Activated T-cell treated with anti-CD3 and anti-CD28 coated beads, Interleukin-2, amount 50 U/mL, for 72 hours (primary cell): ENCODE results near the gene THOC7. TPM values are rescaled to one million over a fixed set of nuclear protein-coding genes. Genes with fewer than 3 reads are reported as not detected.

Experiments
- ATAC-seq, 2 donors: fragments of 150-1000 bp; cut with Tn5 transposase; replicated peaks in 1 of 2; 2 replicates each; pipeline ENCODE4 v1.10.0; 2021; ENCODE audit warnings: moderate library complexity in 2 of 2, mild to moderate bottlenecking in 1 of 2
- DNase-seq, 2 donors: peaks; one replicate each; pipeline ENCODE4 v3.0.0; 2021 to 2022; ENCODE audit warnings: mixed read lengths in 1 of 2
- H3K27ac Mint-ChIP-seq: one replicate; pipeline ENCODE4 v1.8.0; 2022; ENCODE audit warnings: mild to moderate bottlenecking, moderate library complexity, mixed read lengths
- H3K27me3 Mint-ChIP-seq: one replicate; pipeline ENCODE4 v1.8.0; 2022; ENCODE audit warnings: low read depth, mixed read lengths
- H3K36me3 Mint-ChIP-seq, 2 donors: one replicate each; pipeline ENCODE4 v1.8.0; 2022; ENCODE audit warnings: mixed read lengths in 2 of 2, mild to moderate bottlenecking in 1 of 2; ENCODE audit not compliant: insufficient read depth in 2 of 2
- H3K4me1 Mint-ChIP-seq: one replicate; pipeline ENCODE4 v1.8.0; 2022; ENCODE audit warnings: low read depth, mixed read lengths
- H3K4me3 Mint-ChIP-seq, 2 donors: one replicate each; pipeline ENCODE4 v1.8.0; 2022; ENCODE audit warnings: mild to moderate bottlenecking in 2 of 2, mixed read lengths in 2 of 2, moderate library complexity in 2 of 2
- H3K9me3 Mint-ChIP-seq, 2 donors: one replicate each; pipeline ENCODE4 v1.8.0; 2022; ENCODE audit warnings: mixed read lengths in 2 of 2
- total RNA-seq, 2 donors: library from RNA; stranded (reverse); gene quantifications; one replicate each; pipeline ENCODE4 v1.2.3, GENCODE V29; 2022

THOC7 gene
- 10 to 100 TPM; 79.0 to 80.9 TPM for total RNA-seq

GRCh38 chr3:63863150-63864007 lies at the start of gene THOC7, which contains the start of gene ATXN7:
THOC7 (minus strand) TSS chr3:63863805; CDS start chr3:63863790, 15 bp downstream.
ATXN7 (plus strand) TSS chr3:63863867; CDS start chr3:63912599, 48,732 bp downstream.
- Mint-ChIP-seq H3K27me3 (no peaks in the 10 kb centered on the region), H3K27ac (peak within 1 kb of the TSS; percentile 96), H3K9me3 (no peaks in the 10 kb centered on the region), H3K36me3 (peaks cover 8 to 15% of the 10 kb centered on the region in 2 donors), H3K4me1 (peaks cover 69% of the 10 kb centered on the region), H3K4me3 (peak within 1 kb of the TSS; percentile 92 to 97)
- DNase-seq: peak; percentile 73 to 77
- peak; percentile 83 to 89 for ATAC-seq

- H3K4me3 Mint-ChIP-seq: peak overlapping the region; percentile 86 to 90
- H3K4me1 Mint-ChIP-seq: peaks cover 47% of the 10 kb centered on the region
- H3K27ac Mint-ChIP-seq: peak overlapping the region; percentile 84
- H3K36me3 Mint-ChIP-seq: peaks cover 6 to 16% of the 10 kb centered on the region in 2 donors
- H3K27me3 Mint-ChIP-seq: no peaks in the 10 kb centered on the region
- no peaks in the 10 kb centered on the region for H3K9me3 Mint-ChIP-seq
- DNase-seq: peak; percentile 61 to 62
- ATAC-seq: peak; percentile 23 to 40
These were observed 49.4 kb upstream of the THOC7 start for GRCh38 chr3:63912768-63913588.

DNA sequence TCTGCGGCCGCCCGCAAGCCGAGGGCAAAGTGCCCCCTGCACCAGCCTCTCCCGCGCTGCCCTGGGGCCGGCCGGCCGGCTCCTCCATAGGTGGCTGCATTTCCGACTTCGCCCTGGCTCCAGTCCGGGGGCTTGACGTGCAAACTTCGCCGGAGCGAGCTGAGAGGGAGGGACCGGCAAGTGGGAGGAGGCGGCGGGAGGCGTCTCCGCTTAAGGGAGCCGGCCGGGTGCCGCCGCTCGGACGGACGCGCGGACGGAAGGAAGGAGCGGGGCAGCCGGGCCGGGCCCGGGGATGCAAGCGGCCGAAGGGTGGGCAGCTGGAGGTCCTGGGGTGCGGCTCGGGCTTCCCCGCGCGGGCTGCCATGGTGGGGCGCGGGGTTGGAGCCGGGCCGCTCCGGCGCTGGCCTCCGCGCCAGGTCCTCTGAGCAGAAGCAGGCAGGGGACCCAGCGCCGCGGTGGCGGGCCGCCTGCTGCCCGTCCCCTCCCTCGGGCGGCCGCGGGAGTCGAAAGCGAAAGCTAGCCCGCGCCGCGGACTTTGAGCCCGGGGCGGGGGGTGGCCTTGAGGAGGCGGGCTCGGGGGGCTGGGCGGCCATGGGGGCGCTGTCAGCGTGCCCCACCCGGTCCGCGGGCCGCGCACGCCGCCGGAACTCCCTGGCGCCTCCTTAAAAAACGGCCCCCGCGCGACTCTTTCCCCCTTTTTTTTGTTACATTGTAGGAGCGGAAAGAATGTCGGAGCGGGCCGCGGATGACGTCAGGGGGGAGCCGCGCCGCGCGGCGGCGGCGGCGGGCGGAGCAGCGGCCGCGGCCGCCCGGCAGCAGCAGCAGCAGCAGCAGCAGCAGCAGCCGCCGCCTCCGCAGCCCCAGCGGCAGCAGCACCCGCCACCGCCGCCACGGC lies 48.5 kb upstream of the THOC7 start, which contains the start of gene SCAANT1:
SCAANT1 (minus strand) TSS at position 511 of the 895 bp plus-strand sequence.
- Mint-ChIP-seq H3K4me3 (peak within 1 kb of the TSS; percentile 90 to 93), H3K27ac (peak within 1 kb of the TSS; percentile 97), H3K36me3 (peaks cover 3 to 8% of the 10 kb centered on the region in 2 donors), H3K27me3 (no peaks in the 10 kb centered on the region), H3K4me1 (peaks cover 38% of the 10 kb centered on the region), H3K9me3 (no peaks in the 10 kb centered on the region)
- peak; percentile 75 to 78 for ATAC-seq
- peak; percentile 82 to 83 for DNase-seq

DNA sequence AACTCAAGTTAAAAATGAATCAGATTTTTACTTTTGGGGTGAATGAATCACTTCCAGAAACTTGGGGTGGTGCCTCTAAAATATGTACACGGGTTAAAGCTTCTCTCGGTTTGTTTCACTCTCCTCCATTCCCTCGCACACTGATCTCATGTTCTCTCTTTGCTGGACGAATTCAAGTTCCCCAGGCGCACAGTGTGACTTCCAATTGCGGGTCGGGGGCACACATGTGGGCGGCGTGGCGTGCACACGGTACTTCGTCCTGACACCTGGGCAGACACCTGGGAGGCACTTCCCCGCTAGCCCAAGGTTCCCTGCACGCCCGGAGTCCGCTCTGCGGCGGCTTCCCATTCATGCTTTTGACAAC lies 47.9 kb upstream of the THOC7 start:
- peak; percentile 56 to 66 for ATAC-seq
- H3K4me1 Mint-ChIP-seq: peaks cover 36% of the 10 kb centered on the region
- H3K27me3 Mint-ChIP-seq: no peaks in the 10 kb centered on the region
- H3K27ac Mint-ChIP-seq: peak overlapping the region; percentile 97
- peak overlapping the region; percentile 86 to 93 for H3K4me3 Mint-ChIP-seq
- peak in 1 of 2 donors; percentile 60 for DNase-seq
- peaks cover 2 to 5% of the 10 kb centered on the region in 2 donors for H3K36me3 Mint-ChIP-seq
- H3K9me3 Mint-ChIP-seq: no peaks in the 10 kb centered on the region

DNA sequence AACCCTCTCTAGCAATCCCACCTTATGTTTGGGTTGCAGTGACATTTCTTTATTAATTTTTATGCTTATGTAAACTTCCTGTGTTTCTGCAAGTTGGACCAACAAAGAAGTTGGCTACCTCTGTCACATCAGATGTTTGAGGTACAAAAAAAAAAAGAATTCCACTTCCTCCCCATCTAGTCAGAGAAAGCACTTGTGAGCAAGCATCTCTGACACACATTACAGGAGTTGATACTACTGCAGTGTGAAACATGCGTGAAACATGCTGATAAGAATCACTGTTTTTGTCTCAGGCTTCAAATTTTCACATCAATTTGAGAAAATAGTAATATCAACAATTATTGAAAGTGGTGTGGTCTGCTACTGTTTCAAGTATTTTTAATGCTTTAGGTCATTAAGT lies 47.3 kb upstream of the THOC7 start:
- Mint-ChIP-seq H3K36me3 (no peaks in the 10 kb centered on the region), H3K27ac (peak overlapping the region; percentile 97), H3K27me3 (no peaks in the 10 kb centered on the region), H3K9me3 (no peaks in the 10 kb centered on the region), H3K4me3 (peak overlapping the region; percentile 86 to 93), H3K4me1 (peaks cover 30% of the 10 kb centered on the region)
- ATAC-seq: peak; percentile 40 to 42
- DNase-seq: peak; percentile 12 to 20

- Mint-ChIP-seq H3K36me3 (no peaks in the 10 kb centered on the region), H3K9me3 (no peaks in the 10 kb centered on the region), H3K4me1 (peaks cover 28% of the 10 kb centered on the region), H3K27me3 (no peaks in the 10 kb centered on the region), H3K27ac (no peak overlapping the region), H3K4me3 (peak overlapping the region in 1 of 2 donors; percentile 37)
- DNase-seq: no peak
- ATAC-seq: no peak
These were observed 46.4 kb upstream of the THOC7 start for GRCh38 chr3:63910001-63910400.

GRCh38 chr3:63909431-63909830 lies 45.8 kb upstream of the THOC7 start:
- no peak for ATAC-seq
- Mint-ChIP-seq H3K9me3 (no peaks in the 10 kb centered on the region), H3K36me3 (peaks cover 3 to 4% of the 10 kb centered on the region in 2 donors), H3K4me3 (no peak overlapping the region), H3K27me3 (no peaks in the 10 kb centered on the region), H3K4me1 (peaks cover 22% of the 10 kb centered on the region), H3K27ac (no peak overlapping the region)
- DNase-seq: no peak

- ATAC-seq: no peak
- Mint-ChIP-seq H3K36me3 (peaks cover 3 to 4% of the 10 kb centered on the region in 2 donors), H3K27ac (peak overlapping the region; percentile 61)
These were observed 45.2 kb upstream of the THOC7 start for GRCh38 chr3:63908776-63909175.

DNA sequence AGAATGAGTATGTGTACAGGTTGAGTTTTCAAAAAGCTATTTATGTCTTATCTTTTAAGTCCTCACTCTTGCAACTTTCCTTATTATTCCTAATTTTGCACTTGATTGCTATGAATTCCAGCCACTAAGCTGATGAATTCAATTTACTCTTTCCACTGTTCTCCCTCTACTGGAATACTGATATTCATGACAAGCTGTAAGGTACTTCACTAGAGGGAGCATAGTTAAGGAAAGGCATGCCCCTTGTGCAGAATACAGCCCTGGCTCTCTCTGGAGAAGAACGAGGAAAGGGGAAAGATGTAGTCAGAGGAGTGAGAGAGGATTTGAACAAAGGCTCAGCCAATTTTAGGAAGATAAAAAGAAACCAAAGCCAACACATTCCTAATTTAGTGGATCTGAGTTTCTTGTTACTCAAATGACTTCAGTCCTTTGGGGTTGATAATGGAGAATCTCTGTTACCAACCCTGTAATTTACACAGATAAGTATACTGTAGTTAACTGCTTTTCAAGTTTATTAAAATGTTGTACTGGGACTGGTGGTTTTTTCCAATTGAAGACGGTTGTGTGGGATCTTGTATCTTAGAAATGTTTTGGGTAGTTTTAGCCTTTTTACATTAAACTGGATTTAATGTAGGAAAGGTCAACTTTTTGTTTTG lies 44.6 kb upstream of the THOC7 start:
- Mint-ChIP-seq H3K36me3 (peaks cover 3 to 4% of the 10 kb centered on the region in 2 donors), H3K9me3 (no peaks in the 10 kb centered on the region), H3K27me3 (no peaks in the 10 kb centered on the region), H3K4me1 (peaks cover 16% of the 10 kb centered on the region), H3K27ac (peak overlapping the region; percentile 61), H3K4me3 (no peak overlapping the region)
- ATAC-seq: no peak
- no peak for DNase-seq

More at GRCh38 chr3:63908776-63909175, 45.2 kb upstream of the THOC7 start:
- no peak overlapping the region for H3K4me3 Mint-ChIP-seq
- no peaks in the 10 kb centered on the region for H3K27me3 Mint-ChIP-seq
- DNase-seq: no peak
- no peaks in the 10 kb centered on the region for H3K9me3 Mint-ChIP-seq
- H3K4me1 Mint-ChIP-seq: peaks cover 16% of the 10 kb centered on the region

- no peak overlapping the region for H3K27ac Mint-ChIP-seq
- peaks cover 7 to 8% of the 10 kb centered on the region in 2 donors for H3K36me3 Mint-ChIP-seq
- no peak for ATAC-seq
- H3K4me1 Mint-ChIP-seq: peaks cover 17% of the 10 kb centered on the region
- no peaks in the 10 kb centered on the region for H3K9me3 Mint-ChIP-seq
- no peaks in the 10 kb centered on the region for H3K27me3 Mint-ChIP-seq
- DNase-seq: no peak
- no peak overlapping the region for H3K4me3 Mint-ChIP-seq
These were observed 42.4 kb upstream of the THOC7 start for GRCh38 chr3:63905731-63906620.

DNA sequence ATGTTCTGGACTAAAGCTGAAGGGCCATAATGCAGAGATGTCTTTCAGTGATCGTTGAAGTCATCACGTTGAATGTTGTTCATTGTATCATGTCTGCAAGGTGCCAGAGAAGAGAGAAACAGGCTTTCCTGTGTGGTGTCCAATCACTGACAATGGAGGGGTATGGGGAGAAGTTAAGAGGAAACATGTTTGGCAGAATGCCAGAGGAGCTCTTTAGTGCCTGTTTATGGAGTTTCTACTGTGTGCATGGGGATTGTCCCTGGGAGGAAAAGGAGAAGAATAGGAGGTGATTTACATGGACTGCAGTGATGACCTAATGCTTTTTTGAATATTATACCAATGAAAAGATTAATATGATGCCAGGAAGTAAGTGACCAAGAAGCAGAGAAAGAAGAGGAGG lies 36.9 kb upstream of the THOC7 start:
- ATAC-seq (no peak), DNase-seq (no peak)
- Mint-ChIP-seq H3K27me3 (no peaks in the 10 kb centered on the region), H3K4me3 (no peak overlapping the region), H3K4me1 (peaks cover 29% of the 10 kb centered on the region), H3K27ac (peak overlapping the region; percentile 25), H3K36me3 (peaks cover 10 to 17% of the 10 kb centered on the region in 2 donors), H3K9me3 (no peaks in the 10 kb centered on the region)
